Astrocyte (in vitro differentiated cells and primary cell): ENCODE data around the gene CLP1. TPM values are rescaled to one million over a fixed set of nuclear protein-coding genes. Genes with fewer than 3 reads are reported as not detected.
A peak's percentile ranks its signal among the peaks of the same experiment; 100 is the strongest.

Source experiments
- DNase-seq: peaks from one replicate; pipeline ENCODE4 v3.0.0-alpha.2; 2010; ENCODE audit warnings: low read depth
- FAIRE-seq: peaks from 2 replicates; lab custom pipeline; 2011; peaks lifted over from hg19 to GRCh38; lab: Jason Lieb, UNC
- H2AFZ ChIP-seq: 2 replicates; pipeline ENCODE4 v1.6.0; 2012; ENCODE audit warnings: low read depth, low read length, inconsistent platforms
- H3K27ac ChIP-seq: 2 replicates; pipeline ENCODE4 v1.5.1; 2011; ENCODE audit warnings: low read depth, low read length, inconsistent platforms
- H3K27me3 ChIP-seq: 2 replicates; pipeline ENCODE4 v1.6.0; 2011; ENCODE audit warnings: low read length, inconsistent platforms; ENCODE audit not compliant: insufficient read depth
- H3K36me3 ChIP-seq: 2 replicates; pipeline ENCODE4 v1.5.1; 2011; ENCODE audit warnings: low read length, inconsistent platforms; ENCODE audit not compliant: insufficient read depth
- H3K4me1 ChIP-seq: 2 replicates; pipeline ENCODE4 v1.5.1; 2011; ENCODE audit warnings: low read length, inconsistent platforms; ENCODE audit not compliant: insufficient read depth
- H3K4me2 ChIP-seq: 2 replicates; pipeline ENCODE4 v1.6.0; 2012; ENCODE audit warnings: low read length, inconsistent platforms
- H3K4me3 ChIP-seq: 2 replicates; pipeline ENCODE4 v1.5.1; 2011; ENCODE audit warnings: low read depth, mild to moderate bottlenecking, low read length, inconsistent platforms; ENCODE audit not compliant: insufficient read depth
- H3K79me2 ChIP-seq: 2 replicates; pipeline ENCODE4 v1.6.0; 2012; ENCODE audit warnings: mild to moderate bottlenecking, low read length, inconsistent platforms; ENCODE audit not compliant: insufficient read depth
- H3K9ac ChIP-seq: 2 replicates; pipeline ENCODE4 v1.6.0; 2012; ENCODE audit warnings: mild to moderate bottlenecking, low read length, inconsistent platforms
- H3K9me3 ChIP-seq: 2 replicates; pipeline ENCODE4 v1.5.1; 2012; ENCODE audit warnings: low read depth, mild to moderate bottlenecking, low read length, inconsistent platforms; ENCODE audit not compliant: insufficient read depth
- H4K20me1 ChIP-seq: 2 replicates; pipeline ENCODE4 v1.6.0; 2012; ENCODE audit warnings: low read length, inconsistent platforms; ENCODE audit not compliant: insufficient read depth
- H3K27ac Mint-ChIP-seq: one replicate; pipeline ENCODE4 v1.8.0; 2021; ENCODE audit warnings: mild to moderate bottlenecking, mixed read lengths; ENCODE audit not compliant: unreplicated experiment
- H3K27me3 Mint-ChIP-seq: one replicate; pipeline ENCODE4 v1.8.0; 2021; ENCODE audit warnings: low read depth, mixed read lengths; ENCODE audit not compliant: unreplicated experiment
- H3K36me3 Mint-ChIP-seq: one replicate; pipeline ENCODE4 v1.8.0; 2021; ENCODE audit warnings: low read depth, mixed read lengths; ENCODE audit not compliant: unreplicated experiment
- H3K4me1 Mint-ChIP-seq: one replicate; pipeline ENCODE4 v1.8.0; 2021; ENCODE audit warnings: low read depth, mixed read lengths; ENCODE audit not compliant: unreplicated experiment
- H3K4me3 Mint-ChIP-seq: one replicate; pipeline ENCODE4 v1.8.0; 2021; ENCODE audit warnings: mild to moderate bottlenecking, moderate library complexity, mixed read lengths; ENCODE audit not compliant: unreplicated experiment
- H3K9me3 Mint-ChIP-seq: one replicate; pipeline ENCODE4 v1.8.0; 2021; ENCODE audit warnings: mild to moderate bottlenecking, mixed read lengths; ENCODE audit not compliant: unreplicated experiment
- CTCF ChIP-seq: IDR thresholded peaks from 2 replicates; pipeline ENCODE4 v1.5.1; 2011; ENCODE audit warnings: low read depth, mild to moderate bottlenecking, inconsistent platforms, low read length, moderate library complexity; ENCODE audit not compliant: insufficient read depth
- EZH2 ChIP-seq: IDR thresholded peaks from 2 replicates; pipeline ENCODE4 v1.6.1; 2012; ENCODE audit warnings: mild to moderate bottlenecking, low read length, inconsistent platforms; ENCODE audit not compliant: insufficient read depth
- total RNA-seq: library from RNA; stranded (reverse); gene quantifications from 2 replicates; pipeline ENCODE4 v1.2.1, GENCODE V29; 2021

The CLP1 gene
- total RNA-seq, 1 donor from 2014 or later, result 21.4 TPM

- Histone ChIP-seq H3K79me2 (peaks cover 40% of the 10 kb centered on the region), H3K27ac (peak overlapping the region; percentile 90), H3K4me1 (peaks cover 23% of the 10 kb centered on the region), H3K9me3 (no peaks in the 10 kb centered on the region), H2AFZ (peak overlapping the region; percentile 98), H3K4me3 (peak overlapping the region; percentile 94), H3K27me3 (peaks cover 11% of the 10 kb centered on the region), H4K20me1 (peaks cover 38% of the 10 kb centered on the region), H3K9ac (peak overlapping the region; percentile 93), H3K36me3 (no peaks in the 10 kb centered on the region), H3K4me2 (peak overlapping the region; percentile 100)
- Mint-ChIP-seq H3K27ac (peak overlapping the region; percentile 80), H3K36me3 (no peaks in the 10 kb centered on the region), H3K9me3 (no peaks in the 10 kb centered on the region), H3K4me1 (peaks cover 21% of the 10 kb centered on the region), H3K27me3 (peaks cover 9% of the 10 kb centered on the region), H3K4me3 (peak overlapping the region; percentile 95)
- TF ChIP-seq CTCF, result no peak
- TF ChIP-seq EZH2, result no peak
- FAIRE-seq (peak; percentile 62), DNase-seq (peak; percentile 76)
These were observed 19.4 kb upstream of the CLP1 start for GRCh38 chr11:57638005-57638781.

DNA sequence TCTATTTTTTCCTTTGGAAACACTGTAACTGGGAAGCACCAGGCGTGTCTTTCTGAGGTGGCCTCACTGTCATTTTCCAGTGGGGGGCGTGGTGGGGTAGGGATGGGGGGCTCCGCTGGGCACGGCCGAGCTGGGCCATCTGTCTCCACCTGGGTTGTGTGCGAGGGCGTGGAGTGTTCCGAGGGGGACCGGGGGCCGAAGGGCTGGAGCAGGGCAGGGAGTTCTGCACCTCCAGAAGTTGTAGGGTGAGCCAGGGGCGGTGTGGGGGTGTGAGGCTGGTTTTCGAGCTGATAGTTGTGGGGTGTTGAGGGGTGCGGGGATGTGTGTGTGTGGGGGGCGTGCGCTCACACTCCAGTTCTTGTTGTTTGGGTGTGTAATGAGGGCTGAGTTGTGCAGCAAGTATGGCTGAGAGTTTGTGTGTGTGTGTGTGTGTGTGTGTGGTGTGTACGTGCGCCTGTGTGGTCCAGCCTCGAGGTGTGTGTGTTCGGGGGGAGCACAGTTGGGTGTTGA is 18.7 kb upstream of the CLP1 start:
- TF ChIP-seq CTCF (no peak), EZH2 (no peak)
- peak overlapping the region; percentile 94 for H3K4me3 ChIP-seq
- no peaks in the 10 kb centered on the region for H3K9me3 ChIP-seq
- H2AFZ ChIP-seq, result peak overlapping the region; percentile 98
- H3K4me2 ChIP-seq, result peak overlapping the region; percentile 100
- H3K4me3 Mint-ChIP-seq, result peak overlapping the region; percentile 95
- no peaks in the 10 kb centered on the region for H3K9me3 Mint-ChIP-seq
- H4K20me1 ChIP-seq, result peaks cover 45% of the 10 kb centered on the region
- H3K27ac Mint-ChIP-seq, result peak overlapping the region; percentile 80
- FAIRE-seq, result no peak
- peak overlapping the region; percentile 93 for H3K9ac ChIP-seq
- H3K36me3 ChIP-seq, result no peaks in the 10 kb centered on the region
- H3K4me1 Mint-ChIP-seq, result peaks cover 28% of the 10 kb centered on the region
- peaks cover 7% of the 10 kb centered on the region for H3K27me3 Mint-ChIP-seq
- H3K27me3 ChIP-seq, result peaks cover 11% of the 10 kb centered on the region
- H3K4me1 ChIP-seq, result peaks cover 23% of the 10 kb centered on the region
- DNase-seq, result no peak
- H3K27ac ChIP-seq, result peak overlapping the region; percentile 90
- H3K79me2 ChIP-seq, result peaks cover 40% of the 10 kb centered on the region
- no peaks in the 10 kb centered on the region for H3K36me3 Mint-ChIP-seq
